Stimulated activated CD4-positive, alpha-beta T cell treated with anti-CD3 and anti-CD28 coated beads, Interleukin-4, amount 100 ng/mL, for 24 hours (primary cell): ENCODE data around the gene C20orf141.
"Not testable (repeated sequence)": the region's sequence is repeated elsewhere in the genome, so short reads cannot be mapped to it uniquely, and the experiment has no call there.

Experiments
- DNase-seq: peaks from one replicate; pipeline ENCODE4 v3.0.0-alpha.2; 2020

The C20orf141 gene, protein sequence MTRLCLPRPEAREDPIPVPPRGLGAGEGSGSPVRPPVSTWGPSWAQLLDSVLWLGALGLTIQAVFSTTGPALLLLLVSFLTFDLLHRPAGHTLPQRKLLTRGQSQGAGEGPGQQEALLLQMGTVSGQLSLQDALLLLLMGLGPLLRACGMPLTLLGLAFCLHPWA

DNA sequence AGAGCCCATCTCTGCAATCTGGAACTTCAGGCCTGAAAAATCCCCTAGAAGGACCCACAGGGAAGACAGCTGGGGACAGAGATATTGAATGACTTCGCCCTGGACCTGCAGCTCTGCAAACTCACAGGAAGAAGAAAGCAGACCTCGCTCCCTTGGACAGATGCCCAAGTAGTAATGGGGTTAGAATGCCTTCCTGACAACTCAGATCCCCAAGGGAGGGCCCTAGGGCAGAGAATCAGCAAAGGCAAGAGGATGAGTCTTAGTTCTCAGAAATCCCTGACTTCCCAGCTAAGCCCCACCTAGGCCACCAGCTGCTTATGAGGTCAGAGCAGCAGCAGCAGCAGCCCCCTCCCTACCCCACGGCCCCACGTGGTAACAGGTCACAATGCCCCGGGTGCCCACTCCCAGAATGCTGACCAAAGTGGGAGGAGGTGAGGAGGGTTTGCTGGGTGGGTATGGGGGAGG lies at the start of gene C20orf141:
Gene C20orf141 (plus strand): TSS at position 401 of the 465 bp plus-strand sequence. CDS start 198 bp downstream, outside the sequence.
- no peak for DNase-seq

DNA sequence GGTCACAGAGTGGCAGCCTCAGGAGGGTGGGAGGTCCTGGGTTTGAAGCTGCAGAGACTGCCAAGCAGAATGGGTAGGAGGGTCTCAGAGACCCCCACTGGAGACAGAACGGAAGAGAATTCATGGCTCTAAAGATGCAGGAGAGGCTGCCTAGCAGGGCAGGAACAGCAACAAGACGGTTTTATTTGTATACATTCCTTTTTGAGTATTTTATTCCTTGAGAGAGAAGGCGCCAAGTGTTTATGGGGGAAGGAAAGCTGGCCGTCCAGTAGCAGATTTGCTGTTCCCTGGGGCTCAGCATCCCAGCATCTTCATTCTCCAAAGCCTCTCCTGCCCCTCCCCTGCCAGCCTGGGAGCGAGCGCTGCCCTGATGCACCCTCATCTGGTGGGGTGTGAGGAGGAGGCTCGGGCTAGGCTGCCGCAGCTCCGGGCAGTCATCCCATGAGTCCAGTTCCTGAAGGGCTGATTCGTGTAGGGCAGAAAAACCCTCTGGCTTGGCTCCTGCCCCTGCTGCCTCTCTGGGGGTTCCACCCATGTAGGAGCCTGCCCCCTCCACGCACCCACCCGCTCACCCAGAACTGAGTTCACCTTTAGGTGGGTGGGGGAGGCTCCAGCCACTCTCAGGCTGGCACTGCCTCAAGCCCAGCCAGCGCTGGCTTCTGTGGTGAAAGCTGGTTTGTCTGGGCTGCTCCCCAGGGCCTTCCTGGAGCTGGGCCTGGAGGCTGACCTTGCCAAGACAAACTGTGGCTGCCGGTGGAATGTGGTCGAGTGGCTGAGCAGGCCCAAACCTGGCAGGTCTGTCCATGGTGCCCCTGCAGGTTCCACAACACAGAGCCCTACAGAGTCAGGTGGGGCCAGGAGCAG lies 46.8 kb upstream of the C20orf141 start:
- no peak for DNase-seq

DNA sequence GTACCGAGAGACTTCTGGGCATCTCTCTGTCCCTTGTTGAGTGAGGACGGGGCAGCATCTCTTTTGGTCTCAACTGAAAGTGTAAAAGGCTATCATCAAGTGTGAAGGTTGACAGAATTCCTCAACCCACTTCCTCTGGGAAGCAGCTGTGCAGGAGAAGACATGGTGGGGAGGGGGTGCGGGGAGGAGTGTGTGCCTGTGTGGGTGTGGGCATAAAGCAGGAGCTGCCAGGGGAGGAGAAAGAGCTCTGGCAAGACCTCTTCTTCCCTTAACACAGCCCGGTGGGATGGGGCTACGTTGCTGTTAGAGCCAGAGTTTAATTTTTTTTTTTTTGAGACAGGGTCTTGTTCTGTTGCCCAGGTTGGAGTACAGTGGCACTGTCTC lies 46.2 kb upstream of the C20orf141 start:
- DNase-seq: no peak

DNA sequence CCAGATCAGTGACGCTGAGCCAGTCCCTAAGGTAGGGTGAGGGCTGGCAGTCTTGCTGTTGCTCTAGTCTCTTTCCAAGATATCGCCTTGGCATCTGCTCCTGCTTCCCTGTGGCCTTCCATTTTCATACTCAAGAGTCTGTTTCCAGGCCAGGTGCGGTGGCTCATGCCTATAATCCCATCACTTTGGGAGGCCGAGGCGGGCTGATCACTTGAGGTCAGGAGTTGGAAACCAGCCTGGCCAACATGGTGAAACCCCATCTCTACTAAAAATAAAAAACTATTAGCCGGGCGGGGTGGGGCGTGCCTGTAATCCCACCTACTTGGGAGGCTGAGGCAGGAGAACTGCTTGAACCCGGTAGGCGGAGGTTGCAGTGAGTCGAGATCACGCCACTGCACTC lies 44.7 kb upstream of the C20orf141 start:
- not testable (repeated sequence) for DNase-seq

DNA sequence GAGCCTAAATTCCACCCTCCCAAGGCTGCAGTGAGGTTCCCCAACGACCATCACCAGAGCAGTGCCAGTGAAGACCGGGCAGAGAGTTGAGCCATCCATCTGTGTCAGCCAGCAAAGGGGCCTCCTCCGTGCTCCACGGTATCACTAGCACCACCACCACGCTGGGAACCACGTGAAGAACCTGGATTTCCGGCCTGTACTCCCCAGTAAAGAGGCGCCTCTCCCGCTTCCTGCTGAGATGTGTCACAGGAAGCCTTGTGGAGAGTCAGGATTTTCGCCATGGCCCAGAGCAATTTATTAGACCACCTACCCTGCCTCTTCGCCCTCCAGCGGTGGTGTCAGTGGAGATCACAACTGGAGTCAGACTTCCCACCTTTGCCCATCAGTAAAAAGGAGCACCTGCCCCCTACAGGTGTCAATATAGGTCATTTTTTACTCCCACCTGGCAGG lies 43.1 kb upstream of the C20orf141 start:
- no peak for DNase-seq

DNA sequence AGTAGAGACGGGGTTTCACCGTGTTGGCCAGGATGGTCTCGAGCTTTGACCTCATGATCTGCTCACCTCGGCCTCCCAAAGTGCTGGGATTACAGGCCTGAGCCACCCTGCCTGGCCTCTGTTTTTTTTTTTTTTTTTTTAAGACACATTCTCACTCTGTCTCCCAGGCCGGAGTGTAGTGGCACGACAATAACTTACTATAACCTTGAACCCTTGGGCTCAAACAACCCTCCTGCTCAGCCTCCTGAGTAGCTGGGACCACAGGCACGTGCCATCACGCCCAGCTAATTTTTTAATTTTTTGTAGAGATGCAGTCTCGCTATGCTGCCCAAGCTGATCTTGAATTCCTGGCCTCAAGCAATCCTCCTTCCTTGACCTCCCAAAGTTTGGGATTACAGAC lies 41.0 kb upstream of the C20orf141 start:
- no peak for DNase-seq

DNA sequence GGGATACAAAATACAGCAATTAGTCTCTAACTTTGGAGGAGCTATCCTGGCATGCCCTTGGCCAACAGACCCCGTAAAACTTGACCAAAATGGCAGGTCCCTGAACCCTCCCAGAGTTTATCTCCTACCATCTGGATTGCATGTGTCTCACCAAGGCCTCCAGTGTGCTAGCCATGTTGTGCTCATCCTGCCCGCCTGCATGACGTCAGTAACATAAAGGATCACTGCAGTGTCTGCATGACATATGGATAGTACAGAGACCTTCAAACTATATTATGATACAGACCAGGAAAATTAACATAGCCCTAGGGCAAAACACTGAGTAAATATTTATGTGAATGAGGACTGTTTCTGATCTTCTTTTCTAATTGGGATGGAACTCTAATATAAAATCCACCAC lies 39.6 kb upstream of the C20orf141 start:
- no peak for DNase-seq

DNA sequence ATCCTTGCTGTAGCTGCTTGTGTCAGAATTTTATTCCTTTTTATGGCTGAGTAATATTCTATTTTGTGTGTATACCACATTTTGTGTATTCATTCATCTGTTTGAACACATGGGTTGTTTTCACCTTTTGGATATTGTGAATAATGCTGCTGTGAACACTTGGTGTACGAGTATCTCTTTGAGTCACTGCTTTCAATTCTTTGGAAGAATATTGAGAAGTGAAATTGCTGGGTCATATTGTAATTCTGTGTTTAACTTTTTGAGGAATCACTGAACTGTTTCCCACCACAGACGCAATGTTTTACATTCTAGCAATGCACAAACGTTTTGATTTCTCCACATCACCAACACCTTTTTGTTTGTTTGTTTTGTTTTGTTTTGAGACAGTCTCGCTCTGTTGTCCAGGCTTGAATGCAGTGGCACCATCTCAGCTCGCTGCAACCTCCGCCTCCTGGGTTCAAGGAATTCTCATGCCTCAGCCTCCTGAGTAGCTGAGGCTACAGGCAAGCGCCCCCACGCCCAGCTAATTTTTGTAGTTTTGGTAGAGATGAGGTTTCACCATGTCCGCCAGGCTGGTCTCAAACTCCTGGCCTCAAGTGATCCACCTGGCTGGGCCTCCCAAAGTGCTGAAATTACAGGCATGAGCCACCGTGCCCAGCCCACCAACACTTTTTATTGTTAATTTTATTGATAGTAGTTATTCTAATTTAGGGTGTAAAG lies 36.0 kb upstream of the C20orf141 start:
- DNase-seq: no peak

DNA sequence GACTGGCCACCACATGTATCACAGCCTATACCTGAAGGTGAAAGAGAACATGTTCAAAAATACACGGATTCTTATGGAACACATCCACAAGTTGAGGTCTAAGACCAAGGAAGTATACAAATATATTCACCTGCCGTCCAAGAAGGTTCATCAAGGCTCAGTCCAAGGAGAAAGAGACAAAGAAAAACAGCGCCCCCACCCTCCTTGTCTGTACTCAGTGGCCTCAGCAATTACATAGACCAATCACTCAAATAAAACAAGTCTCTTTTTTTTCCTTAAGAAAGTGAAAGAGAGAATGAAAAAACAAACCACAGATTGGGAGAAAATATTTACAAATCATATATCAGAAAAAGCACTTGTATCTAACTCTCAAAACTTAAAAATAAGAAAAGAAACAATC lies 33.8 kb upstream of the C20orf141 start:
- no peak for DNase-seq

DNA sequence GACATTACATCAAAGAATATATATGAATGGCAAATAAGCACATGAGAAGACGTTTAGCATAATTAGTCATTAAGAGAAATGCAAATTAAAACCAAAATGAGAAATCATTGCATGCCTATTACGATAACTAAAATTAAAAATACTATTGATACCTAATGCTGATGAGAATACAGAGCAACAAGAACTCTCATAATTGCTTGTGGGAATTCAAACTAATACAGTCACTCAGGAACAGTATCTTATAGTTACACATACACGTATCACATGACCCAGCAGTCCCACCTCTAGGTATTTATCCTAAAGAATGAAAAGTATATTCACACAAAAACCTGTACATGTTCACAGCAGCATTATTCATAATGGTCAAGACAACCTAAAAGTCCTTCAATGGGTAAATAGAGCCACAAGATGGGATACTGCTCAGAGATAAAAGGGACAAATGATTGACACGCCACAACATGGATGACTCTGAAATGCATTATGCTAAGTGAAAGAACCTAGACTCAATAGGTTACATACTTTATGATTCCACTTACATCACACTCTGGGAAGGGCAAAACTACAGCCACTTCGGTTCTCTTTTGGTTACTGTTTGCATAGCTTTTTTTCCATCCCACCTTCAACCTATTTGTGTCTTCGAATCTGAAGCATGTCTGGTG lies 30.8 kb upstream of the C20orf141 start:
- DNase-seq: no peak

DNA sequence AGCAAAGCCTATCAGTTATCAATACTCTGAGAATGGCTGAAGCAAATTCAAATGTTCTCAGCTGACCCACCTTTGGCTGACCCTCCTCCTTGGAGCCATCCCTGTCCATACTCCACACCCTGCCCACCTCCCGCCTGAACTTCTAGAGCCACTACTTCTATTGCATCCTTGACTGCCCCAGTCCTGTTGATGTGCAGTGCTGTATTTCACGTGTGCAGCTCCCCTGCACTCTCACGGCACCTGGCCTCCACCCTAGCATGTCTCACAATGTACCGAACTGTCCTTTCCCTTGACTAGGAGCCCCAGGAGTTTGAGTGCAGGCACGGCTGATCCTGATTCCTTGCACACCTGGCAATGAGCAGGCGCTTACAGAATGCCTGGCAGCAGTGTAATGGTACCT lies 21.3 kb upstream of the C20orf141 start:
- no peak for DNase-seq

DNA sequence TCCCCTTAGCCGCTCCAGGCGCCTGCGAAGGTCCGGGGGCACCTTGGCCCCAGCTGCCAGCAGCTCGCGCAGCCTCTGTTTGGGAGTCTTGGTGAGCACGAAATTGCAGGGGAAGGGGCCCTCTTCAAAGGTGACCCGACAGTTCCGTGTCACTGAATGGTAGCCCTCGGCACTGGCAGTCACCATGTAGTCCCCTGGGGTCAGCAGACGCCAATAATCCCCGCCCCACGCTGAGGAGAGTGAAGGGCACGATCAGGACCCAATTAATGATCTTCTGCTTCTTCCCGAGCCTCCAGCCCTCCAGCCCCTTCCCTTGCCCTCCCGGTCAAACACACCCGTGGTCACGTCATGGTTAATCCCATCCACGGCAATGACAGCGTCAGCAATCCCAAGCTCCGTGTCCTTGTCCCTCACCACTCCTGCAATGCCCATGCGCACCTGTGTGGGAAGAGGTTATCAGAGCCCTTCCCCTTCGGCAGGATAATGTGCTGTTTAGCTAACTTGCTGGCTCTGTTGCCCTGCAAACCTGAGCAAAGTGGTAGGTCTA lies 20.5 kb upstream of the C20orf141 start:
- no peak for DNase-seq

DNA sequence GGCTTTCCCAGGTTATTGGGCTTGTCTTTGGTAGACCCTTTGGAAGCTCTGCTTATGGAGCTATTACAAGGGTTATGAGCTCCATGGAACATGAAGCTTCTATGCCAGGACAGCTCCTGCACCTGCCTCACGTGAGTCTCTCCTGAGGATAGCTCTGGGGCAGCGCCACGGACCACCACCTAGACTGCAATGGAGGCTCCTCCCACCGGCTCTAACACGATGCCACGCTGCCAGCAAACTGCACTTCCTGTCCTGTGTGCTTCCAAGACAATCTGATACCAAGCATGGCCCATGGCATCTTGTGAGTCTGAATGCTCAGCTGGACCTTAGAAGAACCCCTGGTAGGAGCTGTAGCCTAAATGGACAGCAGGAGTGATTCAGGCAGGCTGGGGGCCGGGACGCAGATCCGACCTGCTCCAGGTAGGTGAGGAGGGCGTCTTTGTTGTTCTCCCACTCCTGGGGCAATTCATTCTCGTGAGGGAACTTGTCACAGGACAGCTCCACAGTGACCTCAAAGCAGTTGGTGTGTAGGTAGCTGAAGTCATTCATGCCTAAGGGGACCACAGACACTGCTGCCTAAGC lies 19.8 kb upstream of the C20orf141 start:
- no peak for DNase-seq

DNA sequence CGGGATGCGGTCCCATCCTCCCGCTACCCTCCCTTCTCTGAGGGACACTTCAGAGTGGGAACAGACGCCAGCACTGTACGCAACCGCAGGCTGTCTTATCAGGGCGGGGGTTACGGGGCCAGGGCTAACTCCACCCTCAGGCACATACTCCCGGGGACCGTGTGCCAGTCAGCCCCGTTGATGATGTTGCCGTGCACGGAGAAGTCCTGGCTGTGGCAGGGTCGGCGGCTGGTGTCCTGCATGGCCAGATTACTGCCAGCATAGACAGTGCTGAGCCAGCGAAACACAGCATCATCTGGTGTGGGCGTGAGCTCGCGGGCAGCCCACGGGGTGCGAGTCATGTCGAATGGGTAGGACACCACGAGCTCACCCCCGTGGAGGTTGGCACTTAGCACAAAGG lies 19.3 kb upstream of the C20orf141 start:
- DNase-seq: no peak

DNA sequence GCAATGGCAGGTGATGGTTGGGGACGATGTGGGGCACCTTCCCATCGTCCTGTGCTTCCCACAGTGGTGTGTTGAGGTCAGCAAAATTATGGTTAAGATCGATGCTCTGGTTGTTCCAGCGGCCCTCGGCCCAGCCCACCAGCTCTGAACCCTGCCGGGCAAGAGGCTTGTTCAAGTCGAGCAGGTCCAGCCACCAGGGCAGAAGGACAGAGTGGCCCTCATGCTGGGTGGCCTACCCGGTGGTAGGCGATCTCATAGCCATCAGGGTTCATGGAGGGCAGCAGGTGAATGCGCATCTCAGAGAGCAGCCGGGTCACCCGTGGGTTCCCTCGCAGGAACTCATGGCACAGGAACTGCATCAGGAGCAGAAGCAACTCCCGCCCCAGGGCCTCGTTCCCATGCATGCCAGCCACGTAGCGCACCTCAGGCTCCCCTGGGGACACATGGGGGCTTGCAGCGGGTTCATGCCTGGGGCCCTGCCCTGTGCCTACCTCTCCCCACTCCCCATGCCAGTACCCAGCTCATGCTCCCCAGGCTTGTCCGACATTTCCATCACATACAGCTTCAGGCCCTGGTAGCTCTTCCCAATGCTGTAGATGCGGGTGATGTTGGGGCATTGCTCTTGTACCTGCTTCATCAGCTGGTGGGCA lies 18.7 kb upstream of the C20orf141 start:
- DNase-seq: no peak

DNA sequence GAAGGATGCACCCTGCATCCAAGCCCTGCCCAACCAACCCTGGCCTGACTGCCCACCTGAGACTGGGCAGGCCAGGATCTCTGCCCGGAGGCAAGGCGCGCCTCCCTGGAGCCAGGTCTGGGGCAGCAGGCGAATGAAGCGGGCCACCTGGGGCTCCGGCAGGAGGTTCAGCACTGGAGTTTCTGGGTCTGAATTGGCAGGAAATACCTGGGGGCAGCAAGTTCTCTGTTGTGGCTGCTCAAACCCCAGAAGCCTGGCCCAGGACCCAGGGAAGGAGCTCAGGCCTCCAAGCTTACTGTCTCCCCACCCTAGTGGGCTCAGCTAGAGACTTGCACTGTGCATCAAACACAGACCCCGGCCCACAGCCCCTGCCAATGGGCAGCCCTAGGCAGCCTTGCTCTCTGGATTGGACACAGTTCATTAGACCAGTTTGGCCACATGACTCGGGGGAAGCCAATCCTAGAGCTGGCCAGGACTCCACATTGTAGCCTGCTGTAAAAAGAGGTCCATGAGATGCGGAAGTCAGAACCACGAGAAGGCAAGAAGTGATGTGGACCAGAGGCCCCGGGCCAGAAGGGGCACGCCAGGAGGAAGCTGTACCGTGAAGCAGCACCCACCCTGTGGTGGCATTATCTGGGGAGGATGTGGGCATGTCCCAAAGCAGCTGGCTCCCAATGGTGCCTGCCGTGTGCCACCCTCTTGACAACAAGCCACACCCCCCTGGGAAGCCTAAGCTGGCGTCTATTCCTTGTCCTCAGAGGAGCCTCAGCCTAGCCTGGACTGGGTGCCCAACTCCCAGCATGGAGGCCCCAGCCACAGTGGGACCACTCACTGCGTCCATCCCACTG lies 17.4 kb upstream of the C20orf141 start:
- DNase-seq: no peak

DNA sequence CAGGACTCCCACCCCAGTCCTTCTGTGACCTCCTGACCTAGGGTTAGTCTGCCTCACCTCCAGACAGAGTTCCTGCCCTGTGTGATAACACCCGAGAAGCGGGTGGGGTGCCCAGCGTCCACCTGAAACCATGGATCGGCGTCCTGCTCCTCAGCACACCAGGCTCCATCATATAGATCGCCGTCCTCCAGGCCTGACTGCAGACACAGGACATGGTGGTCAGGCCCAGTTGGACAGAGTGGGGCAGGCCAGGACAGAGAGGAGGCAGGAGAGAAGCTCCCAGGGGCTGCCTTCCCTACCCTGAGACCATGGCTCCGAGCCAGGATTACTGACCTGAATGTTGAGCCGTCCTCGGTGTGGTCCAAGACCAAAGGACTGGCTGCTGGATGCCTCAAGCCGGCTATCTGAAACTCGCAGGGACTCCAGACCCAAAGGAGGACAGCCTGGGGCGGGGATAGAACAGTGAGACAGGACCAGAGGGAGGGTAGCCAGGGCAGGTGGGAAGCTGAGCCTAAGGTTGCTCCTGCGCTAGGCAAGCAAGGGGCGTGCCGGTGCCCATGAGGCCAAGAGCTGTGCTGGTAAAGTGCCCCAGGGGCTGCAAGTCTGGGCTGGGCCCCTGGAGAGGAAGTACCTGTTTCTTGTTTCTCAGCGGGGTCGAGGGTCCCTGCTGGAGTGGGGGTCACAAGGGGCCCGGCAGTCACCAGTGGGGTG lies 16.5 kb upstream of the C20orf141 start:
- no peak for DNase-seq

DNA sequence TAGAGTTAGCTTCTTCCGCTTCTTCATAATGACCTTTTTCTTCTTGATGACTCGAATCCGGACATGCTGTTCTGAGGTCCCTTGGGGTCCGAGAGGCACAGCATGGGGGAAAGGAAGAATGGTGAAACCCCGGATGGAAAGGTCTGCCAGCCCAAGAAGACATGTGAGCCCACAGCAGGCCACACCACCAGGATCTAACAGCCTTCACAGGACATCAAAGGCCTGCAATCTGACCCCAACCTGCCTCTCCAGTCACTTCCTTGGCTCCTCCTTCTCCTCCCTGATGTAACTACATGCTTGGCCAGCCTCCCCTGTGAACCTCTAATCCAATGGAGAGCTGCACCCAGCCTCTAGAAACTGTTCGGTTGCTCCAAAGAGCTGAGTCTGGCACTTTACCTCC lies 16.0 kb upstream of the C20orf141 start:
- DNase-seq: no peak

DNA sequence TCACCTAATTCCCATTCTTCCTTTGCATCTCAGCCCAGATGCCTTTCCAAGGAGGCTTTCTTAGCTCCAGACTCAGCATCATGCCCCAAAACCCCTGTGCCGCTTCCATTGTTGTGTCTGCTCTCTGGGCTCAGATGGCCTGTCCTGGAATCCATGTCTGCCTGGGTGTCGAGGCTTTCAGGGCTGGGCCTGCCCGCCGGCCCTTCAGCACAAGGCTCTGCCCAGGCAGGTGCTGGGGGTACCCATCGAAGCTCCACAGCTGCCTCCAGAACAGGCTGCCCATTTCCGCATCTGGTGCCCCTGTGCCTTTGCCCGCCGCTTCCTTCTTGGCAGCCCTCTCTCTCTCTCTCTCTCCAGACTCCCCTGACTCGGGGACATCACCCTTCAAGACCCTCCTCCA lies 15.5 kb upstream of the C20orf141 start:
- DNase-seq: no peak
